Hypothalamus (tissue), 51 donors: ENCODE measurements around the gene RNLS.

Experiments
- DNase-seq, 51 donors: peaks; one replicate each; lab custom pipeline; 2025; lab: John Stamatoyannopoulos, UW

The RNLS gene

DNA sequence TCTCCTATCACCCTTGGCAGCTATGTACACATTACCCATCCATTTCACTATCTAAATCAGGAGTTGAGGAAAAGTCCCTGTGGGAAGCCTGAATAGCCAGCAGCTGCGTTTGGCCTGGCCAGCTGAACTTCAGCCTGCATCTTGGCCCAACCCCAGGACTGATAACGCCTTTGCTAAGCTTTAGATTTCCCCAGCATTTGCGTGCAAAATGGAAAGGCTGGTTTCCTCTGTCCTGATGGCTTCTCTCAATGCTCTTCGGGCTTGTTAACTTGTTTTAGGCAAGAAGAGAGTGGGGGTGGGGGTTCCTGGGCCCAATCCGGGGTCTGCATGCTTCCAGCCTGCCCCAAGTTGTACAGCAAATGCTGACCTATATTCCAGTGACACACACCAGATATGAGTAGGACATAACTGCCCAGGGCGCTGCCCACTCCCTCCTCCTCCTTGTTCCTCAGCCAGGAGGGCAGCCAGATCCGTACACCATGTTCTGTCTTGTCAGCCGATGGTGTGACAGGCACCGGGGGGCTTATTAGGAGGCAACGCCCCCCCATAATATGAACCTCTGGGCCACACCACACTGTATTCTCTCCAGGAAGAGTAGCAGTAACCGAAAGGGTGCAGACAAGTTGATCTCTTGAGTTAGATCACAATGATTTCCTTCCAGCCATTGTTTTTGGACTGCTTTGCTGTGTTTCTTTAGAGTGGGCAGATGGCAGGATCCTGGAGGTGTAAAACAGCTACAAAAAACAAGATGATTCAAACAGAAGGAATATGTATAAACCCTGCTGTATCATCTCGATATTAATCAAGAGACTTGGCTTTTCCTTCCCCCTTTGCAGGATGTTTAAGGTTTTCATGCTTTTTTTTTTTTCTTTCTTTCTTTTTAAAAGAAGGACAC, 339.0 kb downstream of the RNLS start:
- DNase-seq, result peak in 1 of 51 donors; percentile 3

DNA sequence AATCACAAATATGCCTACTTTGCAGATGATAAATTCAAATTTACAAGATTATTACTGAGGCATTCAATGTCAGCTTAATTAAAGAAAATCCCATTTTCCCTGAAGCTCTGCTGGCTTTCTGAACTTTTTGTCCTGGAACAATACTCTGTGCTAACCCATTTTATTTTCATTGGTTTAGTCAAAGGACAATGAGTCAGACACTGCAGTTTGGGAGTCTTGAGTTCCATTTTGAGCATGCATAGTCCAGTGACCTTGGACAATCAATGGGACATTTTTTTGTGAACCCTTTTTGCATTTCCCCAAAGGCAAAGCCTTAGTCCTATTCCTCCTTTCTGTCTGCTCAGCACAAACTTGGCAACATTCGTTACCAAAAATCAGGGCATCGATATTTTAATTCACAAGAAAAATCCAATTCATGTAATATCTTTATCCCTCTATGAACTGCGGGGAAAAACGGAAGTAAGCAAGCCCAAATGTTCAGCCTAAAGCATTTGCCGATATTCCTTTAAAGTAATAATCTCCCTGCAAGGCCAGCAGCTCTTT, 339.8 kb downstream of the RNLS start:
- DNase-seq, result no peak

DNA sequence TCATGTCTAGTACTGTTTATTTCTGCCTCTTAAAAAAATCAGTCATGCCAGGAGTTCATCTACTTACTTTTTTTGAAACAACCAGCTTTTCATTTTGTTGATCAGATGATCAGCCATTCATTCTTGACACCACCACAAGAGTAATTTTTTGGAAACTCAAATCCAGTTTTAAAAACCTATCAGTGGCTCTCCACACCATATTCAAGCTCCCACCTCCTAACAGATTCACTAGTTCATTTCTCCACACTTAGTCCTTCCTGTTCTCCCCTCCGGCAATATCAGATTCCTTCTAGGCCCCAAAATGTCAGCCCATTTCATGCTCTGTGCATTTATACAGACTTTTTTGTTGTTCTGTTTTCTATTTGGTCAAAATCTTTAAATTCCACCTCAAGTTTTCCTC, 341.6 kb downstream of the RNLS start:
- no peak for DNase-seq

DNA sequence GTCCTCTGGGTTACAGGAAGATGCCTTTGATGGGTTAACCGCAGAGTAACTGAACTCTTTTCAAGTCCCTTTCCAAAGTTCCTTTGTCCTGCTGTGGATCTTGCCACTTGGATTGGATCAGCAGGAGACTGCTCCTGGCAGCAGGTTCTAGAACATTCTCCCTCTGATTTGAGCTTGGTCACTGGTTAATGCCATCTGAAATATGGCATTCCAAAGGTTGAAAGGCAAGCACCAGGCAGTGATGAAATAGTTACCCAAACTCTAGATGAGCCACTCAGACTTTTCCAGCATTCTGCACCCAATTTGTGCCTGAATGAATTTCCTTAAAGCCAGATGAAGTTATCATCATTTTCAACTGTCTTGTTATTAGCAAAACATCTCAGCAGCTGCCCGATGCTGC, 343.9 kb downstream of the RNLS start:
- DNase-seq, result no peak

DNA sequence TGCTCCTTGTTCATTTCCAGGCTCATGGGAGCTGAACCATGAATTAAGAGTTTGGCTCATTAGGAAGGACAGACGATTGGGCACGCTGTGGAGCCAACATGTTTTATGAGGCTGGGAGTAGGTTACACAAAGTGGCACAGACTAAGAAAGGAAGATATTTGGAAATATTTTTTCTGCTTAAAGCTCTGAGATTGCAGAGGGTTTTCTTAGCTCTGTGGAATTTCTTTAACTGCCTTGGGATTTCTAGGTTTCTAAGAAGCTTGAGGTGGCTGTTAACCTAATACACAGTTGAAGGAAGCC, 344.6 kb downstream of the RNLS start:
- DNase-seq, result no peak

DNA sequence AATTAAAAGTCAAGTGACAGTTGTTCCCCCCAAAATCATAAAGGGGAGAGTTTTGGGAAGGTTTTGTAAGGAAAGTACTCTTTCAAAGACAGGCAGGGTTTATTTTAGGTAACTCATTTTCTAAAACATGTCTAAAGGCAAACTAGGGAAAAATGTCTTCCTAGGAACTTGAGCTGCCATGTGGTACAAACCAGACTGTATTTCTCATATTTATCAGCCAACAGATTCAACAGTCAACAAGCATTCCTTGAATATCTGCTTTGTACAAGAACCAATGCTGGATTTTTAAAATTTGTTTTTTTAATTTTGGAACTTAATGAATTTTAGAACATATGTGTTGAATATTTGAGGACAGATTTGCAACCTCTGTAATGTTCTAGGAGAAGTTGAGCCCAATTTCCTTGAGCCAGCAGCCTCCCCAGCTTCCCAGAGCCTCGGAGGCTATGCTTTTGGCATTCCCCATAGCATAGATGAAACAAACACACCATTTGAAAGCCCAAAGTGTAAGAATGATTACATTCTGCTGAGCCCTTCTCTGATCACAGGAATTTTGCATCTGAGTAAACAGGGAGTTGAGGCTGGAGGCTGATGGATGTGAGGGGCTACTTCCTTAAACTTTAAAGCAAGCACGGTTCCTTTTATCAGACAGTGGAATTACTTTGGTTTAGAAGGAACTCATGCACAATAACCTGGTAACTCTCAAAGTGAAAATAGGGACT, 345.1 kb downstream of the RNLS start:
- no peak for DNase-seq

DNA sequence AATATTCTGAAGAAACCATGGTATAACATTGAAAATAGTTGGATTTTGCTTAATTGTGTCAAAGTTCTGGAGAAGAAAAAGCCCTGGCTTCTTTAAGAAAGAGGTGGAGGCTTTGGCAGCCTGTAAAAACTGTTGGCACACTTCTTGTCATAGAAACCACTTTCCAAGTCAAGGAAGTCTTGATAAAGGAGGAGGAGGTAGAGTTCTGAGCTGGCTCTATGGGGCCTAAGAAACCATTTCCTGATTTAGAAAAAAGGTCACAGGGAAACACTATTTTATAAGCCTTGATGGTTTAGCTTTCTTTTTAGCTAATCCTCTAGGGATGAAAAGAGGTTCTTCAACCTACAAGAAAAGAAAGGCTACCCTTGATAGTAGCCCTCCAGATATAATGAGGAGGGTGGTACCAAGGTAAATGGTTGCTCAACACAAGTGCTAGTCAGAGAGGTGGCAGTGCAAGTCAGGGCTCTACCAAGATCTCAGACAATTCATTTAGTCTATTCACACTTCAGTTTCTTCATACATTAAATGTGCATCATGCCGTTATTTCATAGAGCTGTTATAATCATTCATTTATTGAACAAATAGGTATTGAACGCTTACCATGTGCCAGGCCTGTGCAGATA, 346.9 kb downstream of the RNLS start:
- no peak for DNase-seq

DNA sequence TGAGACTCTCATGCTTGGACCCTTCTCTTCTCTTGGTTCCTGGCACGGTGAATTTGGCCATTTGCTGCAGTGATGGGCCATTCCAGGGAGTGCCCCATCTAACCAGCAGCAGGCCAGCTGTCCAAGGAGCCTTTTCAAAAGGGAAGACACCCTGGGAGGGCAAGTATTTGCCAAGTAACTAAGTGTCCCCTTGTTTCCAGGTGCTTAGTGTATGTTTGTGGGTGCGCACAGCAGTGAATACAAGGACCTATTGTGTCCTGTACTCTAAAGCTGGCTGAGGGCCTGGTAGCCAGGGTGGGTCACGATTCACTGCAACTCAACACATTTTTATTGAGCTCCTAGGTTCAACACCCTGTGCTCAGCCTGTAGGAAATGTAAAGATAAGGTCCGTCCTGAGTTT, 348.8 kb downstream of the RNLS start:
- DNase-seq, result peak in 8 of 51 donors; percentile 12 to 52 (median 24)

DNA sequence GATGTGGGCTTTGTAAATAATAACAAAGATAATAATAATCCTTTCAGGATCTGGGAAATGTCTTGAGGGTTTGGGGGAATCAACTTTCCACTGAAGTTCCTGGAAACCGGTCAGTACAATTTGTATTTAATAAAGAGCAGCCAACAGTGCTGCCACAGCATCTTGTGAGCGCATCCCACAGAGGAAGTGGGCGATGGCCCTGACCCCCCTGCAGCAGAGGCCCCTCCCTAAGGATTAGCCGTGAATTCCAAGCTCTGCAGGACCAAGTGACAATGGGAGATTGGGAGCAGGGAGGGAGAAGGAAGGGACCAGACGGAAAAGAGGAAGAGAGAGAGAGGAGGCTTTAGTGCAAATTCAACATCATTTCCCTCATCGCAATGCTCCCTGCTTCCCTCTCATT, 349.2 kb downstream of the RNLS start:
- DNase-seq, result no peak

DNA sequence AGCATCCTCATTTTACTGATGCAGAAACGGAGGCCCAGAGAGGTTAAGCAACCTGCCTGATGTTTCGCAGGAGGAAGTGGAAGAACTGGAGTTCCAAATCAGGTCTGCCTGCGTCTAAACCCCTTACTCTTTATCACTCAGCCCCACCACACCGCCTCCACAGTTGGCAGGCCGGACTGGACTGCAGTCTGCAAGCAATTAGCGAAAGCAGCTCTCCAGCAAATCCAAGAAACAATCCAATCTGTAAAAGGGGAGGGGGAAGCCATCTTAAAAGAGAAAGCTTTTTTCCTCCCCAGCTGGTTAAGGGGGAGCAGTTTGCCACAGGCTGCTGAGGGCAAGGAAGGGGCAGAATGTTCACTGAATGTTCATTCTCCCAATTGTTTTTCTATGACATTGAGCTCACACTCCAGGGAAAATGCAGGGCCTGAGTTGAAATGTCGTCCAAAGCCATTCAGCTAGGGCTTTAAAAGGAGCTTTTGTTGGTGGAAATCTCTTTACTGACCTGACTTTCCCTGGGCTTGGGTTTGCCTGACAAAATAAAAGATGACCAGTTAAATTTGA, 350.1 kb downstream of the RNLS start:
- peak in 3 of 51 donors; percentile 7 to 20 (median 9) for DNase-seq

DNA sequence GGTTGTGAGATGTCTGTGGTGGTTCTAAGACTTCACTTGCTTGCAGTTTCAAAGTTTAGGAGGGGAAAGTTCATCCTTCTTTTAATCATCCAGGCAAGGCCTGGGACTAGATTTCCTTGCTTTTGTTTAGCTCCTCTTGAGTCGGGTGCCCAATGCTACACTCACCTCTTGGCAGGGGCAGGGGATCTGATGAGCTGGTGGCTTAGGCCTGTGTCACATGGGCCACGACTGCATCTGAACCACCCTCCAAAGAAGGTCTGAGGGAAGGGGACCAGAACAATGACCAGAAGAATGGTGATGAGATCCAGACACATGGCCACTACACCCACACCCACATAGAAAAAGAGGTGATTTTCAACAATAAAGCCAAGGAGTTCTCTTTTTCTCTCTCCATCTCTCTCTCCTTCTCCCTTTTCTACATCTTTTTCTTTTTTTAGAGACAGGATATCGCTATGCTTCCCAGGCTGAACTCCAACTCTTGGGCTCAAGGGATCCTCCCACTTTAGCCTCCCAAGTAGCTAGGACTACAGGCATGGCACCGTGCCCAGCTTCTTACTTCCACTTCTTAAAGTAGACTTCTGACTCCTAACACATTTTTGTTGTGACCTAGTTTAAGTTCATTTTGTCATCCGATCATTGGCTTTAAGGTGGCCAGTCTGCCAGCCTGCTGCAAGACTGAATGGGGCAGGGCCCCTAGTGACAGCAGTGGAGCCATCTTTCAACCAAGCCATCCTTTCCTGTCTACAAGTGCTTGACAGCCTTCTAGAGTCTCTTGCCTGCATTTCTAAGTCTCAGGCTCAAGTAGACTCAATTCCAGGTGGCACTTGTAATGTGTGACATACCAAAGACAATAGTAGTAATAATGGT, 350.9 kb downstream of the RNLS start:
- peak in 3 of 51 donors; percentile 5 to 18 (median 9) for DNase-seq

DNA sequence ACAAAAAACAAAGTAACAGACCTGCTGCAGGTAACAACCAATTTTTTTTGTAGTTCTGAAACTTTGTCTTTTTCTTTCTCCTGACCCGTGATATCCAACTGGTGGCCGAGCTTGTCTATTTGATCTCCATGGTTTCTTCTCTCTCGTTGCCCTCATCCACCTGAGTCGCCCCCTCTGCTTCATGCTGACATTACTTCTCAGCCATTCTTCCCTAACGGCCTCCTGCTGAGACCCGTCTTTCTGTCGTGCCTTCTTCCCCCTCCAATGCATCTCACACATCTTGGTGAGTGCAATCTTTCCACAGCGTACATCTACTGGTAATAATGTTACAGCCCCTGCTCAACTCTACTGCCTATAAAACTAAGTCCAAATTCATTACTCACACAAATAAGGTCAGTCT, 352.9 kb downstream of the RNLS start:
- DNase-seq, result no peak

DNA sequence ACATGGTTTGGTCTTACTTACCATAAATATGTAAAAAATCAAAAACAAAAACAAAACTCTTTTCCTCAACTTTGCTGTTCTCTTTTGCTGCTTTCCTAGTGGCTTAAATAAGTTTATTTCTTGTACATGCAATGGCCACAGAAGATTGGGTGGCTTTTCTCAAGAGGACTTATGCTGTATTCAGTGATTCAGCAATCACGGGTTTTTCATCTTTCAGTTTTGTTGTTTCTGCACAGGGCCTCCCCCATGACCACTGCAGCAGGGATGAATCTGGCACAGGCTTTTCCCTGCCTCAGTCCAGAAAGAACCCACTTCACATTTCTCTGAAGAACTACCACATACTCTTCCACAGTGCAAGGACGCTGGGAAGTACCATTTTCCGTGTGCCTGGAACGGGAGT, 355.0 kb downstream of the RNLS start:
- DNase-seq, result no peak

DNA sequence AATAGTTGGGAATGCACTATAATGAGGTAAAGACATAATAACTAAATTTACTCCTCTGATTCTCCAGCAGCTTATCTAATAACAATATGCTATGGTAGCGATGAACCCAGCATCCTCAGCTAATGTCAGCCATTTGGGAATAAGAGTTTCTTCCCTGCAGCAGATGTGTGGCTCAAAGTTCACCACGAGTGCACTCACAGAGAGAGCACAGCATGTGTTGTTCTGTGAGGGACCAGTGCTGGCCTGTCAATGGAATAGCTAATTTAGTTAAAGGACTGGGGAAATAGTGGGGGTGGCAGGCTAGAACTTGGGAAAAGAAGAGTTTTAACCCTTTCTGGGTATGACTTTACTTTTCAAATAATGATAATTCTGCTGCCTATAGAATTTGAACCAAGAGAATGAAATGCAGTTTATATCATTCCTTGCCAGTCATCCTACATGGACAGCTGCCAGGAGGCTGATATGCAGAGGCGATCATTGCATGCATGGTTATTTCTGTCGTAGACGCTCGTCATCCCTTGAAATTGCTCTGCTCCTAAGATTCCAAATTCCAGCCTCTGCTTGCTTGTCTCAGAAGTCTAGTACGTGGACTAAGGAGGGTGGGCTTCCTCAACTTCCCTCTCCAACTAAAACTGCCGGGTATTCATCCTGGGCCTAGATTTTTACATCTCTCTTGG, 355.6 kb downstream of the RNLS start:
- DNase-seq, result no peak

DNA sequence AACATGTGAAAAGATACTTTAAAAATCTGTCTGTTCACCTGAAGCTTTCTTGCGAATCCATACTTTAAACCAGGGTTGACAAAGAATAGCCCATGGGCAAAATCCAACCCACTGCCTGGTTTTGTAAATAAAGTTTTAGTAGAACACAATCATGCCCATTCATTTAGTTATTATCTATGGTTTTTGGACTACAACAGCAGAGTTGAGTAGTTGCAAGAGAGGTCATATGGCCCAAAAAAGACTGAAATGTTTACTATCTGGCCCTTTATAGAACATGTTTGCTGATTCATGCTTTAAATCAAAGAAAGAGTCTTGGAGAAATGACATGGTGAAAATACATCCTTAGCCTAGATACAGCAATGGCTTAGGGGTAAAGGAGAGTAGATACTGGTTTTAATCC, 356.2 kb downstream of the RNLS start:
- no peak for DNase-seq

DNA sequence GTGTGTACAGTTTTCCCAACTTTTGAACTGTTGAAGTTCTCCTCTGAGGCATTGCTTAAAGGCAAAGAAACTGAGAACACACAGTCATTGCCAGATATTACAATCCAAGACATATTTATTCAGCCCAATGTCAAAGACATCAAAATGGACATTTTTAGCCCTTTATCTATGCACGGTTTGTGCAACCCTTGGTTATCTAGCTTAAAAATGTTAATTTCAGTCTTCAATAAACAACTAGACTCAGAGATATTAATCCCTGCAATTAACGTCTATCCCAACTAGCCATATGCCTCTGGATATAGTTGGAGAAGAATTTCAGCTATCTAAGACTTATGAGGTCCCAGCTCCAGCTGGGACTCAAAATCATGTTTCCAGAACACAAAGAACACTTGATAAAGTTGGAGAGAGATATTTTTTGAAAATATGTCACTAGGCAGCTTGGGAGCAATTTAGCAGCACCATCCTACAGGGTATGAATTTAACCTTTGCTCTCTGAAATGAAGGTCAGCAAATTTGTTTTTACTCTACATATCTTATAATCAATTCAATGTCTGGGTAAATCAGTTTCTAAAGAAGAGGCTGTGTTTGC, 357.0 kb downstream of the RNLS start:
- no peak for DNase-seq
